Astrocyte of the cerebellum (primary cell): Measurements from ENCODE around the gene PDE8A.

Experiments used
- DNase-seq: peaks from one replicate; pipeline ENCODE4 v3.0.0-alpha.2; 2011; ENCODE audit warnings: low read depth
- H3K4me3 ChIP-seq: 2 replicates; pipeline ENCODE4 v1.5.1; 2011; ENCODE audit warnings: mild to moderate bottlenecking, low read depth, low read length, moderate library complexity
- in situ Hi-C: cut with HindIII; loops from 2 replicates; pipeline ENCODE4 v1.10.0; 2017; ENCODE audit warnings: low sequenced_read_pairs
- TF ChIP-seq, protein P1 (sequence below): IDR thresholded peaks from 2 replicates; pipeline ENCODE4 v1.5.1; 2012; ENCODE audit warnings: low read length, low read depth, moderate library complexity, mild to moderate bottlenecking; ENCODE audit errors: missing control alignments

PDE8A gene

DNA sequence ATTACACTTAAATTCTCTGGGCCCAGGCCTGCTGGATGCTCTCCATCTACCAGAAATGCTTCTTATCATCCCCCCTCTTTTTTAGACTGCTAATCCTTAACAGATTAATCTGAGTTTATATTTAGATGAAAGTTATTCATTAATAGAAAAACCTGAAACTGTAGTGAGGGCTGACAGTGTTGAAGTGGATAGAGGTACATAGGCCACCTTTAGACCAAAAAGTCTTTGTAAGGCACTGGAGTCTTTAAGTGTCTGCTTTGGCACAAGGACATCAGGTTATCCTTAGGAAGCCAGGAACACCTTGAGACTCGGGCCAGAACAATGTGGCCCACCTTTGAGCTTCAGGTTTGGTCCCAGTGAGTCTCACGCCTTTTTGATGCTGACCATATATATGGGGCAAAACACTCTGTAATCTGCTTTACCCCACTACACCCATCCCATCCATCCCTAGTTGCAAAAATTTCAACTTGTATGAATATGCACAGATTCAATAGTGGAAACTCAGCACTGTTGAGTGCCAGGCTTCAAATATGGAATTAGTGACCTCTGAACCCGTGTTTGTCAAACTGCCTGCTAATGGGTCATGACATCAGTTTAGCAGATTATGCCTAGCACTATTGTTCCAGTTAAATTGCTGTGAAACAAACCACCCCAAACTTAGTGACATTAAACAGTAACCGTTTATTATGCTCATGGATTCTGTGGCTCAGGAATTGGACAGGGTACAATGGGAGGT is 44.0 kb downstream of the PDE8A start:
- no peak for DNase-seq
- TF ChIP-seq, protein P1, sequence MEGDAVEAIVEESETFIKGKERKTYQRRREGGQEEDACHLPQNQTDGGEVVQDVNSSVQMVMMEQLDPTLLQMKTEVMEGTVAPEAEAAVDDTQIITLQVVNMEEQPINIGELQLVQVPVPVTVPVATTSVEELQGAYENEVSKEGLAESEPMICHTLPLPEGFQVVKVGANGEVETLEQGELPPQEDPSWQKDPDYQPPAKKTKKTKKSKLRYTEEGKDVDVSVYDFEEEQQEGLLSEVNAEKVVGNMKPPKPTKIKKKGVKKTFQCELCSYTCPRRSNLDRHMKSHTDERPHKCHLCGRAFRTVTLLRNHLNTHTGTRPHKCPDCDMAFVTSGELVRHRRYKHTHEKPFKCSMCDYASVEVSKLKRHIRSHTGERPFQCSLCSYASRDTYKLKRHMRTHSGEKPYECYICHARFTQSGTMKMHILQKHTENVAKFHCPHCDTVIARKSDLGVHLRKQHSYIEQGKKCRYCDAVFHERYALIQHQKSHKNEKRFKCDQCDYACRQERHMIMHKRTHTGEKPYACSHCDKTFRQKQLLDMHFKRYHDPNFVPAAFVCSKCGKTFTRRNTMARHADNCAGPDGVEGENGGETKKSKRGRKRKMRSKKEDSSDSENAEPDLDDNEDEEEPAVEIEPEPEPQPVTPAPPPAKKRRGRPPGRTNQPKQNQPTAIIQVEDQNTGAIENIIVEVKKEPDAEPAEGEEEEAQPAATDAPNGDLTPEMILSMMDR: no peak
- H3K4me3 ChIP-seq: no peak overlapping the region
- in situ Hi-C loops: no loop called here

DNA sequence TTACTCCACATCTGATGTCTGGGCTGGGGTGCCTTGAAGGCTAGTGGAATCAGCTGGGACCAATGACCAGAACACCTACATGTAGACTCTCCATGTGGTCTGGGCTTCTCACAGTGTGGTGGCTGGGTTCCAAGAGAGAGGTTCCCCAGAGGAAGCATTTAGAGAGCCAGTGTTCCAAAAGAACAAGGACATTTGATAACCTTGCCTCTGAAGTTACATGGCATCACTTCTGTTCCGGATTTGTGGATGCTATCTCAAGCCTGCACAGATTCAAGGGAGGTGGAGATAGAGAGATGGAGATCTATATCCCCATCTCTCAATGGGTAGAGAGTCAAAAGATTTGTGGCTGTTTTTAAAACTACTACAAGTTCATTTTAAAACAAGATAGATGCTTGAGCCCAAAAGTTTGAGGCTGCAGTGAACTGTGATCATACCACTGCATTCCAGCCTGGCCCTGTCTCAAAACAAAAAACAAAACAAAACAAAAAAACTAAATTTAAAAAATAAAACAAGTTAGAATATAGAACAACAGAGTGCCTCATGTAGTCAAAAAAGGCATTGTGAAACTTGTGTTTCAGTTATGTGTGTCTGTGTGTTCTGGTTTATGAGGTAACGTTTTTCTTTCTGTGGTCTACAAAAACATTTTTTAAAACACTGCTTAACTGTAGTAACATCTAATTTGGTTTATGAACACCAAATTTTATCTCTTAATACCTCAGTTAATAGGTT is 44.8 kb downstream of the PDE8A start:
- TF ChIP-seq, protein P1: no peak

DNA sequence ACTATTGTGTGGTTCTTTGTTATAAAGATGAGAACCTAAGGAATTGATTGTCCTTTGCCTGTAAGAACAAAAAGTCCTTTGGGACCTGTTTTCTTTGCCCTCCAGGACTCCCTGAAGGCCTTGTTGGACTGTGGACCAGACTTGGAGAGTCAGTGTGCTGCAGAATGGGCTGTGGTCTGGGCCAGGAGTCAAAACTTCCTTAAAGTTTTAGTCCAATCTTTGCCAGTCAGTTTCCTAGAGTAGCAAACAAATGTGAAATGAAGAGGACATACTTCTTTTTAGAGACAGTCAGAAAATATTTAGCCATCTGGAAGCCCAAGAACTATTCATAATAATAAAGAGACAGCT is 45.4 kb downstream of the PDE8A start:
- DNase-seq: no peak
- no peak overlapping the region for H3K4me3 ChIP-seq
- in situ Hi-C loops: no loop called here
- TF ChIP-seq, protein P1: no peak

More for the DNA sequence above, 44.8 kb downstream of the PDE8A start:
- H3K4me3 ChIP-seq: no peak overlapping the region
- no peak for DNase-seq
- in situ Hi-C loops: no loop called here

DNA sequence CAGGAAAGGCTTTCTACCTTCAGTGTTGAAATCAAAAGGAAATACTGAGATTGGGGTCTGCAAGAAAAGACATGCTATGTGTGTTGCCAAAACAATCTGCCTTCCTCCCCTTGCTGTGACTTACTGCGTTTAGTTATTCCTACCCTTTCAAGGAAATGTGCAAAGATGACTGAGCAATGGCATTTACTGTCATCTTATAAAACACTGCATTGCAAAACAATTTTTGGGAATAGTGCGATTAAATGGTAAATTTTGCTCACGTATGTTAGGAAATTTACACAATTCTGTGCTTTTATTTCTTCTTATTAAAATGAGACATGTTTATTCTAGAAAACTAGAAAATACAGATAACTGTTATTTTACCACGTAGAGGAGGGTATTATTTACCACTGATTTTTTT is 45.8 kb downstream of the PDE8A start:
- TF ChIP-seq, protein P1: no peak
- no peak for DNase-seq
- H3K4me3 ChIP-seq: no peak overlapping the region
- in situ Hi-C loops: no loop called here

DNA sequence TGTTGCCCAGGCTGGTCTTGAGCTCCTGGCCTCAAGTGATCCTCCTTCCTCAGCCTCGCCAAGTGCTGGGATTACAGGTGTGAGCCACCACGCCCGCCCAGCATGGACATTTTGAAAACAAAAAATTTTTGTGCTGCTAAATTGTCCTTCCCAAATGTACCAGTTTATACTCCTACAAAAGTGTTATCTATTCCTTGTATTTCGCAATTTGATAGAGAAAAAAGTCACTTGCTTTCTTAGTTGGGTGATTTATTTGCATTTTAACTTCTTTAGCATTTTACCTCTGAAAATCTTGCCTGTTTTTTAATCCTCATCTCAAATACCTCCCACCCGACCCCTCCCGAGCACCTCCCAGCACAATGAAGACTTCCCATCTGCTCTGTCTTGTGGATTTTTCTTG is 46.8 kb downstream of the PDE8A start:
- no peak overlapping the region for H3K4me3 ChIP-seq
- in situ Hi-C loops: no loop called here
- TF ChIP-seq, protein P1: no peak
- no peak for DNase-seq

DNA sequence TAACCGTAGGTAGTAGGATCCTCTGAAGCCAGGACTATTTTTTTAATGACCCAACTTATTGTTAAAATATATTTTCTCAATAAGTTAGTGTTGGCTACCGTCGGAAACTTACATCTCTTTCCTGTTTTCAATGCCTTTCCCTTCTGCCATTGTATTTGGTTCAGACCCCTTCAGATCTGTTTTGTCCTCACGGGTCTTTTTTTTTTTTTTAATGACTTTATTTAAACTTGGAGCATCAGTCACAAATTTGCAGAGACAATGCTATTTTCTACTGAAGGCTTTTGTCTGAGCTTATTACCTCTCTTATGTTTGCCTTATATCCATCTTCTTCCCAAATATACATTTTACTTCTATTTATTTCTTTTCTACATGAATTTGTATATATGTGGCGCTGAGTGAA is 47.6 kb downstream of the PDE8A start:
- TF ChIP-seq, protein P1: no peak
- in situ Hi-C loops: no loop called here
- H3K4me3 ChIP-seq: no peak overlapping the region
- no peak for DNase-seq
